Measurements from ENCODE around the gene SNRK. TPM values are rescaled to one million over a fixed set of nuclear protein-coding genes. Genes with fewer than 3 reads are reported as not detected.

Gene SNRK
- total RNA-seq, 1 experiment from 2014 or later: 11.8 TPM

GRCh38 chr3:43388915-43389314 lies 102.6 kb downstream of the SNRK start (continued):
- TF ChIP-seq CDX4 (CRISPR knock-in tag; IDR thresholded peaks at IDR 0.05; ENCODE audit: borderline replicate concordance) (no peak), MAX (CRISPR knock-in tag; IDR thresholded peaks at IDR 0.05) (no peak), E2F5 (CRISPR knock-in tag; IDR thresholded peaks at IDR 0.05) (no peak)

GRCh38 chr3:43389388-43390254 lies 103.3 kb downstream of the SNRK start:
- Mint-ChIP-seq H3K4me3 (no peak overlapping the region), H3K36me3 (peaks cover 11% of the 10 kb centered on the region), H3K27ac (no peak overlapping the region), H3K4me1 (peaks cover 17% of the 10 kb centered on the region), H3K27me3 (ENCODE audit: low read depth) (no peaks in the 10 kb centered on the region), H3K9me3 (peaks cover 17% of the 10 kb centered on the region)
- ATAC-seq: no peak
- no peak for TF ChIP-seq ESRRA (CRISPR knock-in tag; IDR thresholded peaks at IDR 0.05; ENCODE audit: borderline replicate concordance)
- no peak for TF ChIP-seq ZNF281 (CRISPR knock-in tag; IDR thresholded peaks at IDR 0.05)
- no peak for TF ChIP-seq FOXP1 (CRISPR knock-in tag; IDR thresholded peaks at IDR 0.05; ENCODE audit: borderline replicate concordance)
- TF ChIP-seq FOXJ3 (CRISPR knock-in tag; IDR thresholded peaks at IDR 0.05; ENCODE audit: borderline replicate concordance): no peak
- TF ChIP-seq ZNF396 (CRISPR knock-in tag; IDR thresholded peaks at IDR 0.05; ENCODE audit: borderline replicate concordance): no peak
- TF ChIP-seq TCF7 (CRISPR knock-in tag; IDR thresholded peaks at IDR 0.05; ENCODE audit: low read depth): no peak
- no peak for TF ChIP-seq JAZF1 (CRISPR knock-in tag; IDR thresholded peaks at IDR 0.05)
- TF ChIP-seq SP1 (CRISPR knock-in tag; conservative IDR thresholded peaks at IDR 0.05): no peak
- TF ChIP-seq MAX (CRISPR knock-in tag; IDR thresholded peaks at IDR 0.05): no peak
- no peak for TF ChIP-seq SOX15 (CRISPR knock-in tag; IDR thresholded peaks at IDR 0.05)
- no peak for TF ChIP-seq ATF3 (CRISPR knock-in tag; conservative IDR thresholded peaks at IDR 0.05)
- TF ChIP-seq IRF1 (CRISPR knock-in tag; IDR thresholded peaks at IDR 0.05): no peak
- no peak for TF ChIP-seq SMAD4 (CRISPR knock-in tag; IDR thresholded peaks at IDR 0.05)
- no peak for TF ChIP-seq HMGA2 (CRISPR knock-in tag; IDR thresholded peaks at IDR 0.05)
- TF ChIP-seq ZNF512 (CRISPR knock-in tag; IDR thresholded peaks at IDR 0.05; ENCODE audit: borderline replicate concordance): no peak
- POLR2A ChIA-PET: no interaction called here
- no peak for DNase-seq (ENCODE audit: low spot score)
- CTCF ChIA-PET: interaction anchor here (1.6 to 2.5 kb wide), 2 partner anchors 12 to 114 kb away, joined by 4 to 8 read pairs; no protein-coding TSS in a partner anchor

All from WTC11 (cell line).